HepG2 (cell line): Measurements from ENCODE around the gene DGKD. TPM values are rescaled to one million over a fixed set of nuclear protein-coding genes. Genes with fewer than 3 reads are reported as not detected.

Experiments used
- ARID2 ChIP-seq: sonication (generic); formaldehyde crosslinking; IDR thresholded peaks from 2 replicates; pipeline ENCODE4 v1.8.1; 2022; ENCODE audit warnings: mild to moderate bottlenecking, missing genetic modification reagents, borderline replicate concordance
- ELF3 ChIP-seq: IDR thresholded peaks from 2 replicates; pipeline ENCODE4 v1.6.1; 2016; ENCODE audit warnings: missing genetic modification reagents, missing compliant biosample characterization
- EP300 ChIP-seq, 3 experiments: sonication (generic) in 1 of 3; formaldehyde crosslinking in 1 of 3; IDR thresholded peaks; 2 replicates each; pipeline versions ENCODE4 v1.5.1 to v1.6.1; 2011 to 2020; ENCODE audit warnings: low read depth in 2 of 3, low read length in 2 of 3, borderline replicate concordance in 1 of 3, improper control_type of control experiment in 1 of 3, mild to moderate bottlenecking in 1 of 3, missing genetic modification reagents in 1 of 3, moderate library complexity in 1 of 3
- GATAD2A ChIP-seq: IDR thresholded peaks from 2 replicates; pipeline ENCODE4 v1.6.1; 2016
- HHEX ChIP-seq: IDR thresholded peaks from 2 replicates; pipeline ENCODE4 v1.6.1; 2016; ENCODE audit warnings: control low read depth
- HNRNPL ChIP-seq: fragments of 200-400 bp; formaldehyde crosslinking; IDR thresholded peaks from 2 replicates; pipeline ENCODE4 v1.6.1; 2017; ENCODE audit warnings: mild to moderate bottlenecking, low read depth, low read length
- PATZ1 ChIP-seq: sonication (generic); formaldehyde crosslinking; IDR thresholded peaks from 2 replicates; pipeline ENCODE4 v1.4.0; 2020; ENCODE audit warnings: missing genetic modification reagents
- SOX5 ChIP-seq: IDR thresholded peaks from 2 replicates; pipeline ENCODE4 v1.6.1; 2016; ENCODE audit warnings: borderline replicate concordance
- ZHX1 ChIP-seq: sonication (generic); formaldehyde crosslinking; IDR thresholded peaks from 2 replicates; pipeline ENCODE4 v1.8.1; 2022; ENCODE audit warnings: low read depth, mild to moderate bottlenecking, missing genetic modification reagents
- ZNF430 ChIP-seq: sonication (generic); formaldehyde crosslinking; IDR thresholded peaks from 2 replicates; pipeline ENCODE4 v1.9.0; 2021; ENCODE audit warnings: mild to moderate bottlenecking, missing genetic modification reagents
- ZNF510 ChIP-seq: sonication (generic); formaldehyde crosslinking; IDR thresholded peaks from 2 replicates; pipeline ENCODE4 v1.4.0; 2020; ENCODE audit warnings: low read depth, mild to moderate bottlenecking, missing genetic modification reagents
- ZNF589 ChIP-seq: sonication (generic); formaldehyde crosslinking; conservative IDR thresholded peaks from 2 replicates; pipeline ENCODE4 v1.8.0; 2022; ENCODE audit warnings: mild to moderate bottlenecking, moderate library complexity, missing genetic modification reagents
- polyA plus RNA-seq, 8 experiments: library from polyadenylated mRNA; depleted of rRNA in 3 of 8; stranded (reverse) in 7 of 8; unstranded in 1 of 8; fragments of >200 nt; fragmentation: Illumina TruSeq in 4 of 8; extraction: Trizol in 4 of 8; gene quantifications; 2 replicates each; pipeline versions ENCODE4 v1.2.1 to v1.2.3, GENCODE V29; 2011 to 2016; ENCODE audit warnings: low read depth in 4 of 8, missing spikeins in 1 of 8, mixed read lengths in 1 of 8; ENCODE audit not compliant: insufficient read depth in 1 of 8
- total RNA-seq, 5 experiments: library from RNA; depleted of rRNA; stranded (reverse); fragments of >200 nt; fragmentation: Illumina TruSeq; extraction: Trizol; gene quantifications; 2 replicates each; pipeline ENCODE4 v1.2.3, GENCODE V29; 2016; ENCODE audit warnings: low read depth in 1 of 5
- TF ChIP-seq, protein P1 (sequence below), 2 experiments: sonication (generic) in 1 of 2; formaldehyde crosslinking in 1 of 2; IDR thresholded peaks; 2 replicates each; pipeline versions ENCODE4 v1.4.0 to v1.6.1; 2016 to 2020; ENCODE audit warnings: borderline replicate concordance in 1 of 2, low read depth in 1 of 2, mild to moderate bottlenecking in 1 of 2, missing genetic modification reagents in 1 of 2
- TF ChIP-seq, protein P2 (sequence below): IDR thresholded peaks from 2 replicates; pipeline ENCODE4 v1.6.1; 2016; ENCODE audit warnings: low read depth, control low read depth

The DGKD gene
- total and polyA plus RNA-seq, 2 of the 13 experiments (the other 11 are each of a cell fraction or from before 2014, with no cell fraction given): 24.5 to 33.2 TPM

DNA sequence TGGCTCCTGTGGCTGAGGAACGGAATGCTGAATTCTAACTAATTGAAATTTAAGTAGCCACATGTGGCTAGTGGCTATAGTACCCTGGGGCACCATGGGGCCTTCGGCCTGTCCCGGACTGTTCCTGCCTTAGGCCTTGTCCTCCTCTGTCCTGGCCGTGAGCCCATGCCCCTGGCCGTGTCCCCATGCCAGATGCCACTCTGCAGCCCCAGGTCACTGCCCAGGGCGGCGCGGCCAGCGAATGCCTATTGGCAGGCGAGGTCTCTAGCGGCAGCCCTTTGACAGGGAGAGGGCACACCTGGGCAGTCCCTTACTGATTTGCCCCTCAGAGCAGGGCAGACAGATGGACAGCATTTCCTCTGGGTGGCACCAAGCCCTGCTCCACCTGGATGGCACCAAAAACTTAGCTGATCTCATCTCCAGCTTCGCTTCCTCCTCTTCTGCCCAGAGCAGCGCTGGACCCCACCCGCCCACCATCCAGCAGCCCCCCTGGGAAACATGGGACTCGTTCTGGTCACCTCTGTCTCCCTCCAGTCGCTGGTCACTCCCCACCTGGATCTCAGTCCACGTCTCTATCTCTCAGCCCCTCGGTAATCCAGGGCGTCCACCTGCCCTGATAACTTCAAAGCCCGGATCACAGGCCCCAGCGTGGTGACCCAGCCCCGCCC, 1.1 kb upstream of the DGKD start (continued):
- TF ChIP-seq ARID2 (no peak), PATZ1 (CRISPR knock-in tag) (peak; percentile 75; the same call in 1 of the 2 replicates), ZNF430 (CRISPR knock-in tag) (peak; percentile 90; the same call in 1 of the 2 replicates), ELF3 (CRISPR knock-in tag) (peak; percentile 57; the same call in 1 of the 2 replicates), HHEX (0 out of 2 replicates have a peak, but pooled peaks have one; percentile 21), EP300 (IDR thresholded peaks at IDR 0.05; ENCODE audit: low read depth in 2 of 2, low read length in 2 of 2) (0 out of 4 replicates have a peak, but pooled peaks of 1 of the 2 experiments have one; percentile 77), EP300 (CRISPR knock-in tag; IDR thresholded peaks at IDR 0.05; ENCODE audit: borderline replicate concordance) (no peak), GATAD2A (0 out of 2 replicates have a peak, but pooled peaks have one; percentile 9), HNRNPL (peak; percentile 67; the same call in 1 of the 2 replicates), ZNF589 (0 out of 2 replicates have a peak, but pooled peaks have one; percentile 24), ZHX1 (0 out of 2 replicates have a peak, but pooled peaks have one; percentile 17), ZNF510 (CRISPR knock-in tag) (no peak), SOX5 (CRISPR knock-in tag) (no peak)
- TF ChIP-seq, protein P1, sequence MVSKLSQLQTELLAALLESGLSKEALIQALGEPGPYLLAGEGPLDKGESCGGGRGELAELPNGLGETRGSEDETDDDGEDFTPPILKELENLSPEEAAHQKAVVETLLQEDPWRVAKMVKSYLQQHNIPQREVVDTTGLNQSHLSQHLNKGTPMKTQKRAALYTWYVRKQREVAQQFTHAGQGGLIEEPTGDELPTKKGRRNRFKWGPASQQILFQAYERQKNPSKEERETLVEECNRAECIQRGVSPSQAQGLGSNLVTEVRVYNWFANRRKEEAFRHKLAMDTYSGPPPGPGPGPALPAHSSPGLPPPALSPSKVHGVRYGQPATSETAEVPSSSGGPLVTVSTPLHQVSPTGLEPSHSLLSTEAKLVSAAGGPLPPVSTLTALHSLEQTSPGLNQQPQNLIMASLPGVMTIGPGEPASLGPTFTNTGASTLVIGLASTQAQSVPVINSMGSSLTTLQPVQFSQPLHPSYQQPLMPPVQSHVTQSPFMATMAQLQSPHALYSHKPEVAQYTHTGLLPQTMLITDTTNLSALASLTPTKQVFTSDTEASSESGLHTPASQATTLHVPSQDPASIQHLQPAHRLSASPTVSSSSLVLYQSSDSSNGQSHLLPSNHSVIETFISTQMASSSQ (IDR thresholded peaks at IDR 0.05; ENCODE audit: low read depth): 0 out of 2 replicates have a peak, but pooled peaks have one; percentile 30
- TF ChIP-seq, protein P1 (CRISPR knock-in tag; IDR thresholded peaks at IDR 0.05; ENCODE audit: borderline replicate concordance): no peak
- TF ChIP-seq, protein P2, sequence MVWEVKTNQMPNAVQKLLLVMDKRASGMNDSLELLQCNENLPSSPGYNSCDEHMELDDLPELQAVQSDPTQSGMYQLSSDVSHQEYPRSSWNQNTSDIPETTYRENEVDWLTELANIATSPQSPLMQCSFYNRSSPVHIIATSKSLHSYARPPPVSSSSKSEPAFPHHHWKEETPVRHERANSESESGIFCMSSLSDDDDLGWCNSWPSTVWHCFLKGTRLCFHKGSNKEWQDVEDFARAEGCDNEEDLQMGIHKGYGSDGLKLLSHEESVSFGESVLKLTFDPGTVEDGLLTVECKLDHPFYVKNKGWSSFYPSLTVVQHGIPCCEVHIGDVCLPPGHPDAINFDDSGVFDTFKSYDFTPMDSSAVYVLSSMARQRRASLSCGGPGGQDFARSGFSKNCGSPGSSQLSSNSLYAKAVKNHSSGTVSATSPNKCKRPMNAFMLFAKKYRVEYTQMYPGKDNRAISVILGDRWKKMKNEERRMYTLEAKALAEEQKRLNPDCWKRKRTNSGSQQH (CRISPR knock-in tag): no peak
